ENCODE results near the gene CCM2L.

Gene CCM2L

GRCh38 chr20:31992086-31992485, 18.2 kb upstream of the CCM2L start:
- no peak overlapping the region for H3K4me3 ChIP-seq (ENCODE audit: low read depth, low read length)
- TF ChIP-seq CTCF (IDR thresholded peaks at IDR 0.05; ENCODE audit: low read depth, low read length): no peak

- no peak for TF ChIP-seq CTCF (IDR thresholded peaks at IDR 0.05; ENCODE audit: low read depth, low read length)
- no peak overlapping the region for H3K4me3 ChIP-seq (ENCODE audit: low read depth, low read length)
These were observed 13.2 kb upstream of the CCM2L start for GRCh38 chr20:31996996-31997395.

GRCh38 chr20:31998246-31998645, 12.0 kb upstream of the CCM2L start:
- no peak for TF ChIP-seq CTCF (IDR thresholded peaks at IDR 0.05; ENCODE audit: low read depth, low read length)

GRCh38 chr20:32003325-32003724, 6.9 kb upstream of the CCM2L start:
- H3K4me3 ChIP-seq (ENCODE audit: low read depth, low read length): no peak overlapping the region
- TF ChIP-seq CTCF (IDR thresholded peaks at IDR 0.05; ENCODE audit: low read depth, low read length): no peak

More at GRCh38 chr20:31998246-31998645, 12.0 kb upstream of the CCM2L start:
- H3K4me3 ChIP-seq (ENCODE audit: low read depth, low read length): no peak overlapping the region

GRCh38 chr20:32004963-32005362, 5.3 kb upstream of the CCM2L start:
- no peak for TF ChIP-seq CTCF (IDR thresholded peaks at IDR 0.05; ENCODE audit: low read depth, low read length)
- H3K4me3 ChIP-seq (ENCODE audit: low read depth, low read length): no peak overlapping the region

- no peak overlapping the region for H3K4me3 ChIP-seq (ENCODE audit: low read depth, low read length)
- no peak for TF ChIP-seq CTCF (IDR thresholded peaks at IDR 0.05; ENCODE audit: low read depth, low read length)
These were observed 4.2 kb upstream of the CCM2L start for GRCh38 chr20:32006053-32006452.

GRCh38 chr20:32006841-32007786, 3.1 kb upstream of the CCM2L start:
- H3K4me3 ChIP-seq (ENCODE audit: low read depth, low read length): no peak overlapping the region
- no peak for TF ChIP-seq CTCF (IDR thresholded peaks at IDR 0.05; ENCODE audit: low read depth, low read length)

All from WI38 (cell line).